HG02852 (cell line): ENCODE data around the gene ZC3H8.
"Not testable (repeated sequence)": the region's sequence is repeated elsewhere in the genome, so short reads cannot be mapped to it uniquely, and the experiment has no call there.

Source experiments
- ATAC-seq: cut with Tn5 transposase; IDR thresholded peaks from one replicate; pipeline ENCODE4 v1.9.1; 2021; ENCODE audit warnings: mild to moderate bottlenecking, moderate library complexity; ENCODE audit not compliant: unreplicated experiment

The ZC3H8 gene

DNA sequence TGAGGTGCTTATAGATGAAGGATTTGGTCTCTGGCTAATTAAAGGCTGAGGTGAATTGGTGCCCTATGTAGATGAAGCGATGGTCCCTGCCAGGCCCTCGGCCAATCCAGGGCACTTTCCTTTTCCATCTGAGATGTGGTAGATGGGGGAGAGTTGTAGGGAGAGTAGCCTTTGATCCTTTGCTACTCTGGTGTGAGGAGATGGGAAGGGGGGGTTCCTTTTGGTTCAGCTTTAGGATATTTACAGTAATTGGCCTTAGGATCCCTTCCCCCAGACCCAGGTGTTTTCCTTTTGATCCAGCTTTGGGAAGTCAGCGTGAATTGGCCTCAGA lies 5.4 kb upstream of the ZC3H8 start:
- ATAC-seq = no peak

DNA sequence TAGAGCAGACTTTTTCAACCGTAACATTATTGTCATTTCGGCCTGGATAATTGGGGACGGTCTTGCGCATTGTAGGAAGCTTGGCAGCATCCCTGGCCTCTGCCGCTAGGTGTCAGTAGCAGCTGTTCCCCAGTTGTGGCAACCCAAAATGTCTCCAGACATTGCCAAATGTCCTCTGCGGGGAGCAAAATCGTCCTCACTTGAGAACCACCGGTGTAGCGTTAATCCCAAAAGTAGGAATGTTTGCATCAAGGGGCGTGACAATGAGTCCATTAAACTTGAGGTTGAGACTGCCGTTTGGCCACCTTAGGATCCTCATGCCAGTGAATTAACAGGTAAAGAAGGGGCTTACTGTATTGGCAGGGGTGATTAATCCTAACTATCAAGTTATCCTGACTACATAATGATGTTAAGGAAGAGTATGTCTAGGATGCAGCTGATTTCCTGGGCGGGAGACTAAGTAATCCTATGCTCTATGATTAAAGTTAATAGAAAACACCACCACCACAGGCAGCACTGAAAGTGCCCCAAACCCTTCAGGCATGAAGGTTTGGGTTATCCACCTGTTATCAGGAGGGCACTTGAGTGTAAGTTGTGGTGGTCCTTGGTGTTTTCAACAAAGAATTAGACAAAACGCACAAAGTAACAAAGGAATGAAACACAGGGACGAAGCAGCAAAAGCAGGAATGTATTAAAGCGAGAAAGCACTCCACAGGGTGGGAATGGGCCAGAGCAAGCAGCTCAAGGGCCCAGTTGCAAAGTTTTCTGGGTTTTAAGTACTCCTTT lies 4.9 kb upstream of the ZC3H8 start:
- ATAC-seq = peak; percentile 45

DNA sequence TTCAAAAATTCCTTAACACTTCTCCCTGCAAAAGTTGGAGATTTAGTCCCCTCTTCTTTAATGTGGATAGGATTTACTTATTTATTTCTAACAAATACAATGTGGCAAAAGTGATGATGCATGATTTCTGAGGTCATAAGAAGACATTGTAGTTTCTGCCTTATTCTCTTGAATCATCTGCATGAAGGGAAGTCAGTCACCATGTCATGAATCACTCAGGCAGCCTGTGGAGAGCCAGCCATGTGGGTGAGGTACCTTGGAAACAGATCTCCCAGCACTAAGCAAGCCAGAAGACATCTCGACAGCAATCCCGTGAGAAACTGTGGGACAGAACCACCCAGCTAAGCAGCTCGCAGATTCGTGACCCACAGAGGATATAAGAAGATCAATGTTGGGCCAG lies 2.7 kb upstream of the ZC3H8 start:
- no peak for ATAC-seq

DNA sequence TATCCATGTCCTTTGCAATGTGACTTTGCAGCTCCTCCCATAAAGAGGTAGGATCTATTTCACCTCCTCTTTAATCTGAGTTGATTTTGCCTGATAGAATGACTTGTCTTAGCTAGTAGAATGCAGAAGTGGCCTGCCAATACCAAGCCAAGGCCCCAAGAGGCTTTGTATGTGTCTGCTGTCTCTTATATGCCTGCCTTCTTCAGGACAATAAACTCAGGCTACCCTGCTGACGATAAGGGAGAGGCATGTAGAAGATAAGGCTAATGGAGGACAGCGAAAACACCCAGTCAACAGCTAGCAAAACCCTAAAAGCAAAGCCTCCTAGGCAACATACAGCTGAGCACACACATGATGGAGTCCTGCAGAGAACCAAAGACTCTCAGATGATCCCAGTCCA lies 1.8 kb upstream of the ZC3H8 start:
- no peak for ATAC-seq

DNA sequence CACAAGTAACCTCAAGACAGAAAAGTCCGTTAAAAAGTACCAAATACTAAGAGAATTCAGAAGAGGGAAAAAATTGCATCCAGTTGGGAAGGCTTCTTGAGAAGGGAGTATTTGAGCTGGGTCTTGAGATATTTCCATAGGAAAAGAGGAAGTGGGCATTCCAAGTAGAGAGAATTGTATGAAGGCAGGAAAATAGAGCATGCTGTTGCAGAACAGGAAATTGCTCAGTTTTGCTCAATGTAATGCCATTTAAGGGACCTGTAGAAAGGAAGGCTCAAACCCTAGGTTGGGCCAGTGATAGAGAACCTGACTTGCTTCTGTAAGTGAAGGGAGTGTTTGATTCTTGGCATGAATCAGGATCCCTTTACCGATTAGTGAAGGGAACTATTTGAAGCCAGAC lies 1.0 kb upstream of the ZC3H8 start:
- no peak for ATAC-seq

DNA sequence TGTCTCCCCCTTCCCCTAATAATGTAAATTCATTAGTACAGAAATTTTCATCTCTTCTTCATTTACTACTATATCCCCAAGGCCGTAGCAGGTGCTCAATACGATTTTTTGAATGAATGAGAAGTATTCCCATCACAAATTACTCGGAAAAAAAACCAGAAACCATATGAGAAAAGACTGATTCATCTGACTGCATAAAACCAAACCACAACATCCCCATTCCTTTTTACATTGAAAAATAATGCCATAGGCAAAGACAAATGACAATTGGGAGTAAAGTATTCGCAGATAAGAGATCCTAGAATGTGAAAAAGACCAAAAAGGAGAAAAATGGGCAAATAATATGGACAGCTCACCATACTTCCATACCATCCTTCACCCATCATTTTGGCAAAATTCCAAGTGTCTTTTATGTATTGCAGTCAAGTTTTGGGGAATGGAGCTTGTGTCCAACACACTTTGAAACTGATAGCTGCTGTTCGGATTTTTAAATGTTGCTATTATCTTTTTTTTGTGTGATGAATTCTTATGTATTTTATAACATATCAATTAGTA lies 1.5 kb downstream of the ZC3H8 start:
- no peak for ATAC-seq

DNA sequence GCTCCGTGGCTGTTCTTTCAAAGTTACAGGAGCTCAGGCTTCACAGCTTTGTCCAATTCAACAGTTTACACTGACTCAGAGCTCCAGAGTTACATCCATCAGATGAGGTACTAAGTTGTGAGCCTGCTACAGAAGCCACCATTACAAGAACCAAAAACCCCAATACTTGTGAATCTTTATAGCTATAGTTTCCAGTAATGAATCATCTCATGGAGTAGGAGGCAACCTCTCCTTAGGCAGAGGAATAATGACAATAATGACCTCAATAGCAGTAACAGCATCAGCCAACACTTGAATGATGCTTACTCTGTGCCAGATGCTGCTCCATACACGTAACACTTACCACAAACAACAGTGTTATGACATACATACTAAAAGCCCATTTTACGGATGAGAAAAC lies 3.6 kb downstream of the ZC3H8 start:
- ATAC-seq = no peak

DNA sequence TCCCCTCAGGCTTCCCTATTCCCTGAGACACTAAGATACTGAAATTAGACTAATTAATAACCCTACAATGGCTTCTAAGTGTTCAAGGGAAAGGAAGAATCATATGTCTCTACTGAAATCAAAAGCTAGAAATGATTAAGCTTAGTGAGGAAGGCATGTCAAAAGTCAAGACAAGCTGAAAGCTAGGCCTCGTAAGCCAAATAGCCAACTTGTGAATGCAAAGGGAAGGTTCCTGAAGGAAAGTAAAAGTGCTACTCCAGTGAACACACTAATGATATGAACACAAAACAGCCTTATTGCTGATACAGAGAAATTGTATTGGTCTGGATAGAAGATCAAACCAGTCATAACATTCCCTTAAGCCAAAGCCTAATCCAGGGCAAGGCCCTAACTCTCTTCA lies 10.0 kb downstream of the ZC3H8 start:
- ATAC-seq = no peak

DNA sequence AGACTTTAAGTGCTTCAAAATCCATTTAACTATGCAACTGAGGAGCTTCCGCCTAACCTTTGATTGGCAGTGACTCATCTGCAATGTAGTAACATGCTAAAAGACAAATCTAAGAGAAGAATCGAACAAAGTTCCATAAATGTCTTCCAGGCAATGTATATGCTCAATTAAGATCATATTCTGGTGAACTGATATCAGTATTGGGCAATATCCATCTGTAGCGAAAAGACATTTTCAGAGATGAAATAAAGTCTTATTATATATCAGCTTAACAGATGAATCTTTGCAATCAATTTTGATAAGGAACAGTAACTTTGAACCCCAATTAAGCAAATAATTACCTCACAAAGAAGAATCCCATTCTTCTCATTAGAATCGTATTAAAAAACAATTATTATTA lies 11.6 kb downstream of the ZC3H8 start:
- ATAC-seq = no peak

DNA sequence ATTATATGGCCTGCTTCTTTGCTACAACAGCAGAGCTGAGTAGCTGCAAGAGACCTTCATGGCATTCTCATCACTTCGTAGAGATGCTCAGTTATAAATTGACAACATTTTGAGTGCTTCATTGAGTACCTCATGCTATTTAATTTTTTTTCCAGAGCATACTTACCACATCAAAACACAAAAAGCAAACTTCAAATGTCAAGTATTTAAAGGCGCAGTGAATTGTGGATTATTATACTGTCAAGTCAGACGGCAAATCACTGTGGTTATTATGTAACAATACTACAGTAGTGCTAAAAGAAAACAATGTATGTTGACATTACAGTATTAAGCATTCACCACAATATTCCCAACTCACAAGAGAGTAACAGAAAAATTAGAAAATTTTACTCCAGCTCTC lies 12.5 kb downstream of the ZC3H8 start:
- ATAC-seq = no peak

DNA sequence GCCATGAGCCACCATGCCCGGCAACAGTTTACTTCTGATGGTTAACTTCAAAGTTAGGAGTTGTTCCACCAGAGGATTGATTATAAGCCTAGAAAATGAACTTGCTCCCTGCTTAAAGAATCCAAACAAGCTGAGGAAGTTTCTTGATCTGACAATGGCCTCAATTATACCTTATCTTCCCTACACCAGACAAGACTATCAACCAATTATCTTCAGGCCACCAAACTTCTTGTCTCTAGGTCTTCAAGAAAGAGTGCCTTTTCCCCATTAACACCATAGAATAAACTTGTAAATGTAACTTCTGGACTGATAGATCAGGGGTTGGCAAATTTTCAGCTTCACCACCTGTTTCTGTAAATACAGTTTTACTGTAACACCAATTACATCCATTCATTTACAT lies 15.0 kb downstream of the ZC3H8 start:
- ATAC-seq = no peak

DNA sequence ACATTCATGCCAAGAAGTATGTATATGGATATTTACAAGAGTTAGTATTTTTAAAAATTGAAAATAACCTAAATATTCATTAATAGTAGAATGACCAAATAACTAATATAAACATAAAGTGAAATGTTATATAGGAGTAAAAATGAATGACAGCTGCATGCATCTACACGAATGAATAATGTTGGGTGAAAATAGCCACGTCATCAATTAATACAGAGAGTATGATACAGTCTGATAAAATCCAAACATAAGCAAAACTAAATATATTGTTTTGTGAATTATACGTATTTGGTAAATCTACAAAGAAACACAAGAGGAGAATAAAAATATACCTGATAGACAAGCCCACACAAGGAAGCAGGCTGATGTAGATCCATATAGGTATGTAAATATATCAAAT lies 24.5 kb downstream of the ZC3H8 start:
- no peak for ATAC-seq

DNA sequence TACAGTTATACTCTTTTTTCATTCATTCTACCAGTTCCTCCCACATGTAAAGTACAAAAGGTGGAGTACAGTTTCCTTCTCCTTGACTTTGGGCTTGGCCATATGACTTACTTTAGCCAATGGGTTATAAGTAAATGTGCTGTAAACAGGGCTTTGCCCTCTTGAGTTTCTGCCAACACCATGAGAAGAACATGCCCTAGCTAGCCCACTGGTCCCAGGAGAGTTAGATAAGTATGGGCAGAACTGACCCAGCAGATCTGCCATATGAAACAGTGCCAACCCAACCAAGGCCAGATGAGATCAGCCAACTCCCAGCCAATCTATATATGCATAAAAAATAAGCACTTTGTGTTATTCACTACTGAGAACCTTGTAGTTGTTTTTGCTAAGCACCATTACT lies 25.5 kb downstream of the ZC3H8 start:
- no peak for ATAC-seq

DNA sequence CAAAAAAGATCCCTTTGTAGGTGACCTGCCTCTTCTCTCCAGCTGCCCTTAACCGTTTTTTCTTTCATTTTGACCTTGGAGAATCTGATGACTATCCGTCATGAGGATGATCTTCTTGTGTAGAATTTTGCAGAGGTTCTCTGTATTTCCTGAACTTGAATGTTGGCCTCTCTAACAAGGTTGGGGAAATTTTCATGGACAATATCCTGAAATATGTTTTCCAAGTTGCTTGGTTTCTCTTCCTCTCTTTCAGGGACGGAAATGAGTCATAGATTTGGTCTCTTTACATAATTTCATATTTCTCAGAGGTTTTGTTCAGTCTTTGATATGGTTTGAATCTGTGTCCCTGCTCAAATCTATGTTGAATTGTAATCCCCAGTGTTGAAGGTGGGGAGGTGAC lies 34.0 kb downstream of the ZC3H8 start:
- no peak for ATAC-seq

DNA sequence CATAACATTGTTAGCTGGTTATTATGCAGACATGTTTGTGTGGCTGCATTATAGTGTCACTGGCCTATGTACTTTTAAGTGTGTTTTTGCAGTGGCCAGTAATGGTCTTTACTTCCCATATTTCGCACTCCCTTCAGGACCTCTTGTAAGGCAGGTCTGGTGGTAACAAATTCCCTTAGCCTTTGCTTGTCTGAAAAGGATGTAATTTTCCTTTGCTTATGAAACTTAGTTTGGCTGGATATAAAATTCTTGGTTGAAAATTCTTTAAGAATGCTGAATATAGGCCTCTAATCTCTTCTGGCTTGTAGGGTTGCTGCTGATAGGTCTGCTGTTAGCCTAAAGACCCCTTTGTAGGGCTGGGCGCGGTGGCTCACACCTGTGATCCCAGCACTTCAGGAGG lies 34.7 kb downstream of the ZC3H8 start:
- no peak for ATAC-seq

DNA sequence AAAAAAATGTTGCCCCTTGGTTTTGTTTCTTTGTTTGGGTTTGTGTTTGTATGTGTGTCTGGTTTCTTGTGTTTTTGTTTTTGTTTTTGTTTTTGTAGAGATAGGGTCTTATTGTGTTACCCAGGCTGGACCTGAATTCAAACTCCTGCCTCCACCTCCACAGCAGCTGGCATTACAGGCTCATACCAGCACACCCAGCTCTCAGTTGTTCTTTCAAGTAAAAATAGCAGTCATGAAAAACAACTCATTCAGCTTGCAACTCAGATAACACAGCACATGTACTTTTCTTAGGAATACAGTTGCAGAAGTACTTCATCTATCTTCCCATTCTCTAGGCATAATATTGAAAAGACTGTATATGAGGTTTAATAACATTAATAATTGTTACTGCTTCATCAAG lies 37.0 kb downstream of the ZC3H8 start:
- ATAC-seq = no peak

DNA sequence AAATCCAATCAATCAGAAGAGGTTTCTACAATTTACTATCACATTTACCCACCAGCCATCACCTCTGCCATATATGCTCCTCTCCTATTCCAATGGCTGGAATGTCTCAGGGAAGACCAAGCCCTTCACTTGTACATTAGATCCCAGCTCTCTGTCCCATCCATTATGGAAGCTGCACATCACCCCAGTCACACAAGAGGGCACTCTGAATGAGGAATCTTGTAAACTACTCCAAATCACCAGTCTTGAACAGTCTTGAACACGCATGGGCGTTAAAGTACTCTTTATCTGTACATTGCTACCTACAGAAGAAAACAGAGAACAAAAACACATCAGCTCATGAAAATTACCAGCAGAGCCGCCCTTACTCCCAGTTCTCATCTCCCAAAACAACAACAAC lies 38.7 kb downstream of the ZC3H8 start:
- no peak for ATAC-seq

DNA sequence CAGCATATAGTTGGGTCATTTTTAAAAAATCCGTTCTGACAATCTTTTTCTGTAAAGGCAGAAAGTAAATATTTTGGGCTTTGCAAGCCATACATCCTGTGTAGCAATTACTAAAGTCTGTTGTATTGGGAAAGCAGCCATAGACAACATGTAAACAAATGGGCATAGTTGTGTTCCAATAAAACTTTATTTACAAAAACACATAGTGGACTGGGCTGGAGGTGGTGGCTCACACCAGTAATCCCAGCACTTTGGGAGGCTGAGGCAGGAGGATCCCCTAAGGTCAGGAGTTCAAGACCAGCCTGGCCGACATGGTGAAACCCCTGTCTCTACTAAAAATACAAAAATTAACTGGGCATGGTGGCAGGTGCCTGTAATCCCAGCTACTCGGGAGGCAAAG lies 46.9 kb downstream of the ZC3H8 start:
- not testable (repeated sequence) for ATAC-seq

DNA sequence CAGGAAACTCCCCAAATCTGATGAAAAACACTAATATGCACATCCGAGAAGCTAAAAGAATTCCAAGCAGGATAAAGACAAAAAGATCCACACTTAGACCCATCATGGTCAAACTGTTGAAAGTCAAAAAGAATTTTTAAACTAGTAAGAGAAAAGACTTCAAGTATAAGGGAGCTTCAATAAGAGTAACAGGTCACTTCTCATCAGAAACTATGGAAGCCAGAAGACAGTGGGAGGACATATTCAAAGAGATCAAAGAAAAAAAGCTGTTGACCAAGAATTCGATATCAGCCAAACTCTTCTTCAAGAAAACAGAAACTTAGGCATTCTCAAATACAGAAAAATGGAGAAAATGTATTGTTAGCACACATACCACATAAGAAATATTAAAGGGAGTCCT lies 50.4 kb downstream of the ZC3H8 start:
- ATAC-seq = no peak

DNA sequence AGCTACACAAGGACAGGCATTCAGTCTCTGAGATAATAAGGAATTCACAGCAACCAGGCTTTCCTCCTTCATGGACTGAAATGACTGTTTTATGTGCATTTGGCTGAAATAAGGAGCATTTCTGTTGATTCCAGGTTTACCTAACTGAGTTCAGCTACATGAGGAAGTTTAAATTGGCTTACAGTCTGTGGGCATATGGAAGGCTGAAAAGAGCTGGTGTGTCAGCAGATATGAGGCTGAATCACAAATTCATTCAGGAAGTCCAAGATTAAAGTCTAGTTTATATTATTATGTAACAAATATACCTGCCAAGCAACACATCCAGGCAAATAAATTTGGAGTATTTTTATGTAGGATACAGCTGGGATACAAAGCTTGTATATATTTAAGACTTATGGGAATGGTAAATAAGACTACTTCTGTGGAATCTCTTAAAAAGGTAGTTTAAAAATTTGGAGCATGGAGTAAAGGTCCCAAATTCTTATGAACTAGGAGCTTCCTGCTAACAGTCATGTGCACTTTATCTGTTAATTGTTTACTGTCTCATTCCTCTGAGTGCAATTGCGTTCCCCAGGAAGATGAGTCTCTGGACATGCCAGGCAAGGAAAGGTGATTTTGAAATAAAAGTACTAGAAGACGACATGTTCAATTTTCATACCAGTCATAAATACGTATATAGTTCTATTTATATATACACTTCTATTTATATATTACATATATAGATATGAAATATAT lies 53.0 kb downstream of the ZC3H8 start:
- no peak for ATAC-seq

DNA sequence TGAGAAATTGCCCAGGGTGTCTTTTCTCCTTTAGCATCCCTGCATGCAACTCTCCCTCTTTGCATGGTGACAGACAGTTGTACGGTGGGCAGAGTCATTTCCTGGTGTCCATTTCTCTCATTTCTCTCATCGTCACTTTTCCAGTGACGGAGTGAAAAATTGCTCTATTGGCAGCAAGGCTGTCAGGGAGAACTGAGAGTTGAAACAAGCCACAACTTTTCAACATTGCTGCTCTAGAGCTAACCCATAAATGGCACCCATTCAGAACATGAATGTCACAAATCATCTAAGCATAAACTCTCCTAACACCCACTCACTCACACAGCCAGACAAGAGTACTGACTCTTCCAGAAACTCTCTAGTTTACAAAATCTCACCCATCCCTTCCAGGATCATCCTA lies 55.7 kb downstream of the ZC3H8 start:
- no peak for ATAC-seq

DNA sequence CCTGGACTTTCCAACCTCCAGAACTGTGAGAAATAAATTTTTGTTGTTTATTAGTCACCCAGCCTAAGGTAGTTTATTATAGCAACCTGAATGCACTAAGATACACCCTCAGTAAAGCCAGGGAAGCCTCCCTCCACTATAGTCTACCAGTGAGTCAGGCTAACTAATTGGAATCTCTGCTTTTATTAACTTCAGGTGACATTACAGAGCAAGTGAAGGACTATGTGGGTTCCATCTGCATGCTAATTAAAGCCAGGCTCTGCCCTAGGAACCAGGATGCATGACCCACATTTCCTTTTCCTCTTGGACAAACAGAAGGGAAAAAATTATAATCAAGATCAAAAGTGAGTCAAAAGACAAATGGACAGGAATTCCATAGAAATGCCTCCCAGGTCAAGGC lies 56.1 kb downstream of the ZC3H8 start:
- no peak for ATAC-seq

DNA sequence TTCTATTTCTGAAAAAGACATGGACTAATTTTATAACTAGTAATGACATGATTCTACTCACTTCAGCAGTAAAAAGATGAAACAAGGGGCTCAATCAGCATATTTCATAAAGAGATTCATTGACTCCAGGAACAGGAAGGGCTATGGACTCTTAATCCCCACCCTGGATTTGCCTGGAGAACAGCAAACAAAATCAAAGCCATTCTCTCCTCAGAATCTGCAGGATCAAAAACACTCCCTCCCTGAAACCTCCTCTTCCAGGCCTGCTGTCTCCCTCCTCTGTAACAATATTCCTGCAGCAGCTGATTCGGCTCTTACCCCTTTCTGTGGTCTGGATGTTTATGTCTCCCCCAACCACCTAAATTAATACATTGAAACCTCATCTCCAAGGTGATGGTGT lies 57.0 kb downstream of the ZC3H8 start:
- no peak for ATAC-seq
